HG03280 (cell line): ENCODE results near the gene SLC39A6.
"Not testable (repeated sequence)": the region's sequence is repeated elsewhere in the genome, so short reads cannot be mapped to it uniquely, and the experiment has no call there.

ENCODE experiments used
- ATAC-seq: cut with Tn5 transposase; IDR thresholded peaks from one replicate; pipeline ENCODE4 v1.9.1; 2021; ENCODE audit warnings: mild to moderate bottlenecking, moderate library complexity; ENCODE audit not compliant: unreplicated experiment

Gene SLC39A6

GRCh38 chr18:36066001-36066400, 63.1 kb downstream of the SLC39A6 start:
- no peak for ATAC-seq

- not testable (repeated sequence) for ATAC-seq
These were observed 64.4 kb downstream of the SLC39A6 start for GRCh38 chr18:36064809-36065079.

- ATAC-seq, result no peak
These were observed 64.9 kb downstream of the SLC39A6 start for GRCh38 chr18:36064027-36064808.

GRCh38 chr18:36058674-36059073, 70.5 kb downstream of the SLC39A6 start:
- ATAC-seq, result no peak
